Placental pericyte (primary cell): ENCODE measurements around the gene PSMF1. TPM values are rescaled to one million over a fixed set of nuclear protein-coding genes. Genes with fewer than 3 reads are reported as not detected.

Experiments
- total RNA-seq: library from RNA; depleted of rRNA; stranded (reverse); fragments of >200 nt; gene quantifications from 2 replicates; pipeline ENCODE4 v1.2.3, GENCODE V29; 2012

Gene PSMF1
- total RNA-seq, result 101 and 173 TPM in 2 replicates

GRCh38 chr20:1118336-1119127, at the start of gene PSMF1:
Gene PSMF1, plus strand, starts transcription at chr20:1118602. Its CDS starts 172 bp downstream, at chr20:1118774.

GRCh38 chr20:1184638-1185315, 66.4 kb downstream of the PSMF1 start, which contains the start of gene TMEM74B:
Gene TMEM74B, minus strand, starts transcription at chr20:1184981. Its CDS starts 1,180 bp downstream, at chr20:1183801.

GRCh38 chr20:1202762-1203504, 84.5 kb downstream of the PSMF1 start, which contains the start of gene C20orf202:
Gene C20orf202, plus strand, starts transcription at chr20:1203454. Its CDS starts 132 bp downstream, at chr20:1203586.

Other genes starting within 250 kb of the PSMF1 start
- not detected in 2 replicates for gene ANGPT4, start 202.3 kb upstream of the PSMF1 start, total RNA-seq
- not detected in 2 replicates for gene RSPO4, start 116.3 kb upstream of the PSMF1 start, total RNA-seq
- not detected in 2 replicates for gene TMEM74B, start 66.4 kb downstream of the PSMF1 start, total RNA-seq
- gene C20orf202, start 84.9 kb downstream of the PSMF1 start, total RNA-seq, result not detected in 2 replicates
- 0.57 and 0.66 TPM in 2 replicates for gene RAD21L1, start 107.4 kb downstream of the PSMF1 start, total RNA-seq
- gene SNPH, start 147.7 kb downstream of the PSMF1 start, total RNA-seq, result 11.8 and 20.2 TPM in 2 replicates
- gene SDCBP2, start 210.5 kb downstream of the PSMF1 start, total RNA-seq, result 0.43 and 2.2 TPM in 2 replicates